CD14-positive monocyte (primary cell): ENCODE data around the gene FTH1. TPM values are rescaled to one million over a fixed set of nuclear protein-coding genes. Genes with fewer than 3 reads are reported as not detected.
"Not testable (repeated sequence)": the region's sequence is repeated elsewhere in the genome, so short reads cannot be mapped to it uniquely, and the experiment has no call there.

ENCODE experiments used
- DNase-seq, 3 donors: peaks; one replicate each; pipeline ENCODE4 v3.0.0-alpha.2; 2011 to 2022
- H2AFZ ChIP-seq: 2 replicates; pipeline ENCODE4 v1.6.0; 2012; ENCODE audit warnings: mild to moderate bottlenecking, low read depth, low read length, inconsistent platforms; ENCODE audit not compliant: insufficient read depth, poor library complexity, severe bottlenecking
- H3K27ac ChIP-seq, 2 donors: 1 replicate in 1 of 2; 2 replicates in 1 of 2; pipeline ENCODE4 v1.5.1; 2012 to 2013; ENCODE audit warnings: low read length in 2 of 2, control low read depth in 1 of 2, inconsistent platforms in 1 of 2, low read depth in 1 of 2, mild to moderate bottlenecking in 1 of 2
- H3K27me3 ChIP-seq, 2 donors: one replicate each; pipeline versions ENCODE4 v1.6.0 to v1.6.1; 2011 to 2013; ENCODE audit warnings: low read length in 2 of 2; ENCODE audit not compliant: control insufficient read depth in 2 of 2, insufficient read depth in 2 of 2
- H3K36me3 ChIP-seq, 2 donors: replicated peaks in 1 of 2; 1 replicate in 1 of 2; 2 replicates in 1 of 2; pipeline versions ENCODE4 v1.5.1 to v1.6.1; 2012 to 2013; ENCODE audit warnings: low read length in 2 of 2, control low read depth in 1 of 2, inconsistent platforms in 1 of 2, mild to moderate bottlenecking in 1 of 2; ENCODE audit not compliant: insufficient read depth in 2 of 2, control insufficient read depth in 1 of 2
- H3K4me1 ChIP-seq, 2 donors: 1 replicate in 1 of 2; 2 replicates in 1 of 2; pipeline versions ENCODE4 v1.5.1 to v1.6.1; 2012 to 2013; ENCODE audit warnings: low read length in 2 of 2, control low read depth in 1 of 2, inconsistent platforms in 1 of 2, mild to moderate bottlenecking in 1 of 2, moderate library complexity in 1 of 2; ENCODE audit not compliant: insufficient read depth in 2 of 2, control insufficient read depth in 1 of 2
- H3K4me2 ChIP-seq: replicated peaks from 2 replicates; pipeline ENCODE3; 2012; ENCODE audit warnings: low read length, moderate library complexity, mild to moderate bottlenecking; ENCODE audit not compliant: poor library complexity, severe bottlenecking; ENCODE audit errors: extremely low read depth
- H3K4me3 ChIP-seq, 3 experiments: fragments of 200-600 bp in 1 of 3; sonication (generic) in 1 of 3; replicated peaks in 1 of 3; 1 replicate in 2 of 3; 2 replicates in 1 of 3; pipeline ENCODE4 v1.5.1; 2011 to 2013; ENCODE audit warnings: low read length in 3 of 3, mild to moderate bottlenecking in 3 of 3, control low read depth in 2 of 3, low read depth in 2 of 3, inconsistent platforms in 1 of 3, moderate library complexity in 1 of 3
- H3K79me2 ChIP-seq: 2 replicates; pipeline ENCODE4 v1.6.0; 2012; ENCODE audit warnings: mild to moderate bottlenecking, control low read depth, inconsistent platforms, low read length, moderate library complexity; ENCODE audit not compliant: insufficient read depth
- H3K9ac ChIP-seq: 2 replicates; pipeline ENCODE4 v1.6.0; 2017; ENCODE audit warnings: low read length, mild to moderate bottlenecking; ENCODE audit not compliant: insufficient read depth, poor library complexity, severe bottlenecking
- H3K9me3 ChIP-seq, 2 donors: replicated peaks in 1 of 2; 1 replicate in 1 of 2; 2 replicates in 1 of 2; pipeline versions ENCODE4 v1.5.1 to v1.6.1; 2012 to 2013; ENCODE audit warnings: low read length in 2 of 2, control low read depth in 1 of 2; ENCODE audit not compliant: control insufficient read depth in 1 of 2, insufficient read depth in 1 of 2
- H4K20me1 ChIP-seq: 2 replicates; pipeline ENCODE4 v1.6.0; 2012; ENCODE audit warnings: mild to moderate bottlenecking, low read length, control low read depth, moderate library complexity; ENCODE audit not compliant: insufficient read depth
- H3K27ac Mint-ChIP-seq, 7 donors: one replicate each; pipeline ENCODE4 v1.8.0; 2020; ENCODE audit warnings: mild to moderate bottlenecking in 7 of 7, mixed read lengths in 7 of 7, moderate library complexity in 6 of 7, inconsistent platforms in 2 of 7
- H3K27me3 Mint-ChIP-seq, 3 donors: one replicate each; pipeline ENCODE4 v1.8.0; 2021 to 2022; ENCODE audit warnings: low read depth in 3 of 3, mild to moderate bottlenecking in 3 of 3, mixed read lengths in 3 of 3, moderate library complexity in 3 of 3, inconsistent platforms in 1 of 3
- H3K36me3 Mint-ChIP-seq, 2 donors: one replicate each; pipeline ENCODE4 v1.8.0; 2020; ENCODE audit warnings: mixed read lengths in 2 of 2, inconsistent platforms in 1 of 2, mild to moderate bottlenecking in 1 of 2
- H3K4me1 Mint-ChIP-seq: one replicate; pipeline ENCODE4 v1.8.0; 2020; ENCODE audit warnings: mild to moderate bottlenecking, mixed read lengths
- H3K4me3 Mint-ChIP-seq, 2 donors: one replicate each; pipeline ENCODE4 v1.8.0; 2020; ENCODE audit warnings: mild to moderate bottlenecking in 2 of 2, mixed read lengths in 2 of 2, moderate library complexity in 1 of 2
- H3K9me3 Mint-ChIP-seq, 7 donors: one replicate each; pipeline ENCODE4 v1.8.0; 2020 to 2022; ENCODE audit warnings: mixed read lengths in 7 of 7, mild to moderate bottlenecking in 6 of 7, moderate library complexity in 6 of 7, inconsistent platforms in 2 of 7
- WGBS: methylation state at CpG from one replicate; pipeline ENCODE4 v1.1.5; 2013; ENCODE audit warnings: missing lambda C conversion rate; ENCODE audit not compliant: insufficient coverage; 5-methylcytosine and 5-hydroxymethylcytosine counted together
- intact Hi-C, 2 donors: fragments of 100-400 bp; cut with micrococcal nuclease; formaldehyde crosslinking; loops; one replicate each; pipeline versions ENCODE4 v1.15.0 to v1.15.1; 2023
- polyA plus RNA-seq, 3 donors: library from polyadenylated mRNA; depleted of rRNA in 1 of 3; unstranded in 2 of 3; stranded (reverse) in 1 of 3; fragments of 300-500 nt in 2 of 3; fragments of >200 nt in 1 of 3; fragmentation: Illumina TruSeq in 2 of 3; gene quantifications; 1 replicate in 2 of 3; 2 replicates in 1 of 3; pipeline ENCODE4 v1.2.3, GENCODE V29; 2012 to 2021
- TF ChIP-seq, protein P1 (sequence below): fragments of 200-600 bp; IDR thresholded peaks from one replicate; pipeline ENCODE4 v1.8.0; 2022; ENCODE audit warnings: antibody characterized with exemption, mild to moderate bottlenecking

The FTH1 gene
- polyA plus RNA-seq, 3 donors, result 8,968 to 15,394 (median 11,239) TPM

DNA sequence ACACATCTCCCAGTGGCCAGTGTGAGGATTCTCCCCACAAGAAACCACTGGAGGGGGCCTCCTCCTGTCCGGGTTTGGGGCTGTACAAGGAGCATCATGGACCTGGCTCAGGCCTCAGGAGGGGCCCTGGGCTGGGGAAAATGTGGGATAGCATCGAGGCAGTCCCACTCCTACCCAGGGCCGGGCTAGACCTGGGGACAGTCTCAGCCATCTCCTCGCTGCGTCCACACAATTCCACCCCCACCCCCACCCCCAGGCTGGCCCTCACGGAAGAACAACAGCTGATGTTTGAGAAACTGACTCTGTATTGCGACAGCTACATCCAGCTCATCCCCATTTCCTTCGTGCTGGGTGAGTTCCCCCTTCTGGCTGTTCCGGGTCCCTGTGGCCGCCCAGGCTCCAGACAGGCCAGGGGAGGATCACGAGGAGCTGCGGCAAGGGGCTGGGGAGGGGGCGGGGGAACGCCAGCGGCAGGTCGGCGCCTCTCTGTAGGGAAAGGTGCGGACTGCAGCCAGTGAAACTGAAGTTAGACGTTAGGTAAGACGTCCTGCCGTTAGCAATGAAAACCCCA, 12.5 kb downstream of the FTH1 start:
- 0% methylated on average over 12 of the region's 21 CpGs for WGBS
- Histone ChIP-seq H3K4me2 (peak overlapping the region; percentile 77), H3K4me3 (peak overlapping the region; percentile 48 to 77 (median 70)), H3K79me2 (peaks cover 20% of the 10 kb centered on the region), H4K20me1 (peaks cover 6% of the 10 kb centered on the region), H3K27me3 (no peaks in the 10 kb centered on the region), H2AFZ (peak overlapping the region; percentile 67), H3K36me3 (peaks cover 18 to 33% of the 10 kb centered on the region in 2 donors), H3K27ac (peak overlapping the region; percentile 91 to 95), H3K9ac (peak overlapping the region; percentile 89), H3K4me1 (peaks cover 40 to 53% of the 10 kb centered on the region in 2 donors), H3K9me3 (no peaks in the 10 kb centered on the region)
- Mint-ChIP-seq H3K36me3 (peaks cover 33 to 45% of the 10 kb centered on the region in 2 donors), H3K4me1 (peaks cover 42% of the 10 kb centered on the region), H3K27me3 (peaks cover 0 to 3% (median 1%) of the 10 kb centered on the region in 3 donors), H3K27ac (peak overlapping the region; percentile 91 to 98 (median 96)), H3K9me3 (peaks cover 0 to 3% (median 0%) of the 10 kb centered on the region in 7 donors), H3K4me3 (peak overlapping the region; percentile 82 to 85)
- intact Hi-C loops, result loop anchor here (1.0 to 5.0 kb wide), 2 partner anchors 9 to 148 kb away; no protein-coding TSS in a partner anchor
- peak; percentile 94 to 98 (median 97) for DNase-seq
- TF ChIP-seq, protein P1, sequence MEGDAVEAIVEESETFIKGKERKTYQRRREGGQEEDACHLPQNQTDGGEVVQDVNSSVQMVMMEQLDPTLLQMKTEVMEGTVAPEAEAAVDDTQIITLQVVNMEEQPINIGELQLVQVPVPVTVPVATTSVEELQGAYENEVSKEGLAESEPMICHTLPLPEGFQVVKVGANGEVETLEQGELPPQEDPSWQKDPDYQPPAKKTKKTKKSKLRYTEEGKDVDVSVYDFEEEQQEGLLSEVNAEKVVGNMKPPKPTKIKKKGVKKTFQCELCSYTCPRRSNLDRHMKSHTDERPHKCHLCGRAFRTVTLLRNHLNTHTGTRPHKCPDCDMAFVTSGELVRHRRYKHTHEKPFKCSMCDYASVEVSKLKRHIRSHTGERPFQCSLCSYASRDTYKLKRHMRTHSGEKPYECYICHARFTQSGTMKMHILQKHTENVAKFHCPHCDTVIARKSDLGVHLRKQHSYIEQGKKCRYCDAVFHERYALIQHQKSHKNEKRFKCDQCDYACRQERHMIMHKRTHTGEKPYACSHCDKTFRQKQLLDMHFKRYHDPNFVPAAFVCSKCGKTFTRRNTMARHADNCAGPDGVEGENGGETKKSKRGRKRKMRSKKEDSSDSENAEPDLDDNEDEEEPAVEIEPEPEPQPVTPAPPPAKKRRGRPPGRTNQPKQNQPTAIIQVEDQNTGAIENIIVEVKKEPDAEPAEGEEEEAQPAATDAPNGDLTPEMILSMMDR, result peak; percentile 26

DNA sequence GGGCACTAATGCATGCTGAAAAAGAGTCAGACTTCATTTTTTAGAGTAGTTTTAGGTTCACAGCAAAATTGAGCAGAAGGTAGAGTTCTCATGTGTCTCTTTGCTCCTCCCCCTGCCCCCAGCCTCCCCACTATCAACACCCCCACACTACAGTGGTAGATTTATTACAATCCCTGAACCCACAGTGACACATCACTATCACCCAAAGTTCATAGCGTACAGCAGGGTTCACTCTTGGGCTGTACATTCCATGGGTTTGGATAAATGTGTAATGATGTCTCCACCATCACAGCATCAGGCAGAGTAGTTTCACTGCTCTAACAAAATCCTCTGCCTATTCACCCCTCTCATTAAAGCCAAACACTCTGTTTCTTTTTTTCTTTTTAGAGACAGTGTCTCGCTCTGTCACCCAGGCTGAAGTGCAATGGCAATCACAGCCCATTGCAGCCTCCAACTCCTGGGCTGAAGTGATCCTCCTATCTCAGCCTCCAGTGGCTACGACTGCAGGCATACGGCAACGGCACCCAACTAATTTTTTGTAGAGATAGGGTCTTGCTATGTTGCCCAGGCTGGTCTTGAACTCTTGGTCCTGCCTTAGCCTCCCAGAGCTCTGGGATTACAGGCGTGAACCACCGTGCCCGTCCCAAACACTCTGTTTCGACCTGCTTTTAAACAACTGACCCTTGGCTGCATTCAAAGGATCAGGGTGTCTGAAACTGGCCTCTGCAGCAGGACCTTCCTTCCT, 13.2 kb downstream of the FTH1 start:
- Histone ChIP-seq H3K79me2 (peaks cover 16% of the 10 kb centered on the region), H4K20me1 (no peaks in the 10 kb centered on the region), H3K9me3 (no peaks in the 10 kb centered on the region), H3K4me2 (peak overlapping the region; percentile 77), H2AFZ (peak overlapping the region; percentile 67), H3K36me3 (peaks cover 15 to 26% of the 10 kb centered on the region in 2 donors), H3K27ac (peak overlapping the region; percentile 91 to 95), H3K27me3 (no peaks in the 10 kb centered on the region), H3K4me1 (peaks cover 46 to 56% of the 10 kb centered on the region in 2 donors), H3K9ac (peak overlapping the region; percentile 89), H3K4me3 (peak overlapping the region in 2 of 3 experiments; percentile 70 to 77)
- DNase-seq, result peak in 1 of 3 donors; percentile 35
- Mint-ChIP-seq H3K4me3 (peak overlapping the region; percentile 82 to 85), H3K27ac (peak overlapping the region; percentile 91 to 98 (median 96)), H3K4me1 (peaks cover 47% of the 10 kb centered on the region), H3K27me3 (peaks cover 0 to 3% (median 1%) of the 10 kb centered on the region in 3 donors), H3K36me3 (peaks cover 28 to 39% of the 10 kb centered on the region in 2 donors), H3K9me3 (peaks cover 0 to 3% (median 0%) of the 10 kb centered on the region in 7 donors)
- WGBS, result 91% methylated on average over 4 of the region's 9 CpGs
- TF ChIP-seq, protein P1, result no peak
- intact Hi-C loops, result no loop called here

DNA sequence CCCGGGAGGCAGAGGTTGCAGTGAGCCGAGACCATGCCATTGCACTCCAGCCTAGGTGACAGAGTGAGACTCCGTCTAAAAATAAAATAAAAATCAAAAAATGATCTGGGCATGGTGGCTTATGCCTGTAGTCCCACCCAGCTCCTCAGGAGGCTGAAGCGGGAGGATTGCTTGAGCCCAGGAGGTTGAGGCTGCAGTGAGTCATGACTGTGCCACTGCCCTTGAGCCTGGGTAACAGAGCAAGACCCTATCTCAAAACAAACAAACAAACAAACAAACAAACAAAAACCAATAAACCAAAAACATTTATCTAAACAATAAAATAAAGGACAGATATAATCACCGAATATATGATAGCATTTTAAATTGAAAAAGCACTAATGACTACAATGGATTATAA, 13.8 kb downstream of the FTH1 start:
- H3K4me1 ChIP-seq, result peaks cover 46 to 53% of the 10 kb centered on the region in 2 donors
- Mint-ChIP-seq H3K27ac (peak overlapping the region in 2 of 7 donors; percentile 92 to 96), H3K36me3 (peaks cover 21 to 32% of the 10 kb centered on the region in 2 donors), H3K4me1 (peaks cover 46% of the 10 kb centered on the region)
- H3K27me3 ChIP-seq, H3K27me3 Mint-ChIP-seq, H3K4me3 Mint-ChIP-seq, H2AFZ ChIP-seq, intact Hi-C loops, H3K9me3 ChIP-seq, DNase-seq, H3K4me2 ChIP-seq, H3K27ac ChIP-seq, H3K9me3 Mint-ChIP-seq, H3K9ac ChIP-seq, H4K20me1 ChIP-seq, H3K4me3 ChIP-seq: not testable (repeated sequence)
- H3K36me3 ChIP-seq, result peaks cover 15 to 20% of the 10 kb centered on the region in 2 donors
- 91% methylated on average over 4 of the region's 5 CpGs for WGBS
- peaks cover 16% of the 10 kb centered on the region for H3K79me2 ChIP-seq
